ENCODE results near the gene GNG12. TPM values are rescaled to one million over a fixed set of nuclear protein-coding genes. Genes with fewer than 3 reads are reported as not detected.
A peak's percentile ranks its signal among the peaks of the same experiment; 100 is the strongest.

GNG12 gene
- total and polyA plus RNA-seq, 10 donors: 15.2 to 102 (median 76.2) TPM

- Histone ChIP-seq H3K27me3 (replicated peaks in 1 of 7) (no peaks in the 10 kb centered on the region), H3K36me3 (no peaks in the 10 kb centered on the region), H3K4me1 (peaks cover 10 to 36% (median 30%) of the 10 kb centered on the region in 6 donors), H3K9me3 (no peaks in the 10 kb centered on the region), H3K4me3 (no peak overlapping the region), H3K27ac (no peak overlapping the region)
- intact Hi-C loops (cut with DNase I; ENCODE audit: low total_unique reads): no loop called here
- WGBS, 5 donors: 92 to 95% (median 94%) methylated on average over 5 of the region's 5 CpGs
- TF ChIP-seq POLR2AphosphoS5 (IDR thresholded peaks at IDR 0.05): no peak
- TF ChIP-seq CTCF (IDR thresholded peaks at IDR 0.05 in 8 of 11, conservative IDR thresholded peaks at IDR 0.05 in 3 of 11): no peak
- no peak for TF ChIP-seq POLR2A (IDR thresholded peaks at IDR 0.05)
- no peak for DNase-seq
Measured at GRCh38 chr1:67739361-67739760, 93.9 kb downstream of the GNG12 start.

DNA sequence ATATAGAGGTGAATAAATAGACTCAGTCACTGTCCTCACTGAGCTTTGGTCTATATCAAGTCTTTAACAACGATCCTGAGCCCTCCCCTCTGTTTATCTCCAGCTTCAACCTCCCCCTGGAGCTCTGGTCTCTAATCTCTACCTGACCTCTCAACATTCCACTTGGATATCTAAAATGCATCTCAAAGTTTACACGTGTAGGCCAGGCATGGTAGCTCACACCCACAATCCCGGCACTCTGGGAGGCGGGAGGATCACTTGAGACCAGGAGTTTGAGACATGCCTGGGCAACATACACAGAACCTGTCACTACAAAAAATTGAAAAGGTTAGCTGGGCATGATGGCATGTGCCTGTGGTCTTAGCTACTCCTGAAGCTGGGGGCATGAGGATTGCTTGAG lies 94.9 kb downstream of the GNG12 start:
- no peak for TF ChIP-seq CTCF (IDR thresholded peaks at IDR 0.05 in 8 of 11, conservative IDR thresholded peaks at IDR 0.05 in 3 of 11)
- TF ChIP-seq POLR2AphosphoS5 (IDR thresholded peaks at IDR 0.05): no peak
- no peak for TF ChIP-seq POLR2A (IDR thresholded peaks at IDR 0.05)

DNA sequence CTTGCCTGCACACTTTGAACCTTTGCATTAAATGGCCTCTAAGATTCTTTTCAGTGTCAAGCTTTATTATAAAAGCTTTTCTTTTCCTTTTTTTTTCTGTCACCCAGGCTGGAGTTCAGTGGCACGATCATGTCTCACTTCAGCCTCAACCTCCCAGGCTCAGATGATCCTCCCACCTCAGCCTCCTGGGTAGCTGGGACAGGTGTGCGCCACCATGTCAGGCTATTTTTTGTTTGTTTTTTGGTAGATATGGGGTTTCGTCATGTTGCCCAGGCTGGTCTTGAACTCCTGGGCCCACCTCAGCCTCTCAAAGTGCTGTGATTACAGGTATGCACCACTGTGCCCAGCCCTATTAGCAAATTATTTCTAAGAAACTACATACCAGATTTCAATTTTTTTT lies 95.4 kb downstream of the GNG12 start:
- TF ChIP-seq POLR2A (IDR thresholded peaks at IDR 0.05) (no peak), POLR2AphosphoS5 (IDR thresholded peaks at IDR 0.05) (no peak), CTCF (IDR thresholded peaks at IDR 0.05 in 8 of 11, conservative IDR thresholded peaks at IDR 0.05 in 3 of 11) (no peak)
- Histone ChIP-seq H3K27ac (no peak overlapping the region), H3K27me3 (replicated peaks in 1 of 7) (no peaks in the 10 kb centered on the region), H3K4me1 (peaks cover 25 to 51% (median 45%) of the 10 kb centered on the region in 6 donors), H3K9me3 (no peaks in the 10 kb centered on the region), H3K36me3 (no peaks in the 10 kb centered on the region), H3K4me3 (no peak overlapping the region)
- DNase-seq: no peak
- WGBS, 5 donors: 92 to 99% (median 97%) methylated on average over 3 of the region's 3 CpGs
- intact Hi-C loops (cut with DNase I; ENCODE audit: low total_unique reads): no loop called here

More for the DNA sequence above, 94.9 kb downstream of the GNG12 start:
- WGBS, 5 donors: 81 to 93% (median 90%) methylated on average over 4 of the region's 4 CpGs
- Histone ChIP-seq H3K36me3 (no peaks in the 10 kb centered on the region), H3K4me3 (no peak overlapping the region), H3K9me3 (no peaks in the 10 kb centered on the region), H3K27ac (no peak overlapping the region), H3K4me1 (peaks cover 20 to 46% (median 39%) of the 10 kb centered on the region in 6 donors), H3K27me3 (replicated peaks in 1 of 7) (no peaks in the 10 kb centered on the region)
- DNase-seq: no peak
- intact Hi-C loops (cut with DNase I; ENCODE audit: low total_unique reads): no loop called here

- DNase-seq: no peak
- Histone ChIP-seq H3K9me3 (no peaks in the 10 kb centered on the region), H3K36me3 (no peaks in the 10 kb centered on the region), H3K4me1 (peaks cover 26 to 62% (median 51%) of the 10 kb centered on the region in 6 donors), H3K27me3 (replicated peaks in 1 of 7) (no peaks in the 10 kb centered on the region), H3K4me3 (peak overlapping the region in 1 of 8 donors; percentile 51), H3K27ac (peak overlapping the region; percentile 9 to 82 (median 74))
- WGBS, 5 donors: 72 to 88% (median 79%) methylated on average over 3 of the region's 3 CpGs
- TF ChIP-seq POLR2AphosphoS5 (IDR thresholded peaks at IDR 0.05): no peak
- no peak for TF ChIP-seq POLR2A (IDR thresholded peaks at IDR 0.05)
- TF ChIP-seq CTCF (IDR thresholded peaks at IDR 0.05 in 8 of 11, conservative IDR thresholded peaks at IDR 0.05 in 3 of 11): no peak
- intact Hi-C loops (cut with DNase I; ENCODE audit: low total_unique reads): no loop called here
Measured at GRCh38 chr1:67736750-67737149, 96.5 kb downstream of the GNG12 start.
